PFSK-1 (cell line): ENCODE measurements around the gene PSPN.

Source experiments
- SIN3A ChIP-seq: IDR thresholded peaks from 2 replicates; pipeline ENCODE4 v1.6.1; 2012; ENCODE audit warnings: mild to moderate bottlenecking, low read length, moderate library complexity, borderline replicate concordance; ENCODE audit not compliant: insufficient read depth
- TAF1 ChIP-seq: IDR thresholded peaks from 2 replicates; pipeline ENCODE4 v1.6.1; 2012; ENCODE audit warnings: low read length, control low read depth, borderline replicate concordance; ENCODE audit not compliant: insufficient read depth

DNA sequence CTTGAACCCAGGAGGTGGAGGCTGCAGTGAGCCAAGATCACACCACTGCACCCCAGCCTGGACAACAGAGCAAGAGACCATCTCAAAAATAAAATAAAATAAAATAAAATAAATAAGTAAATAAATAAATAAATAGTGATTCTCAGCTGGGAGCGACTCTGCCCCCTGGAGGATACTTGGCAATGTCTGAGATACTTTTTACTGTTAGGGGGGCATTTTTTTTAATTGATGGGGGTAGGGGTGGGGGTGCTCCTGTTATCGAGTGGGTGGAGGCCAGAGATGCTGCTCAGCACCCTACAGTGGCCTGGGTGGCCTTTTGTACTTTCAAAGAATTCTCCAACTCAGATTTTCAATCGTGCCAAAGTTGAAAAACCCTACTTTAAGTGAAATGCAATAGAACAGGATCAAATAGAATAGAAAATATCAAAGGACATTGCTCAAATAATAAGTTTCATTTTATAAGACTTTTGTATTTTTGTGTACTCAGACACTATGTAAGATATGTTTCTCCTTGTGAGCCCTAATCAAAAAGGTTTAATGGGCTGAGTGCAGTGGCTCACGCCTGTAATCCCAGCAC lies 21.5 kb downstream of the PSPN start:
- no peak for TF ChIP-seq TAF1
- TF ChIP-seq SIN3A: no peak
